Measurements from ENCODE around the gene CDH13. TPM values are rescaled to one million over a fixed set of nuclear protein-coding genes. Genes with fewer than 3 reads are reported as not detected.

The CDH13 gene
- total and polyA plus RNA-seq, 2 donors (not counting 3 experiments of a cell fraction or from before 2014, with no cell fraction given) = 96.6 to 124 TPM

GRCh38 chr16:82972331-82972919 is 345.7 kb downstream of the CDH13 start:
- no peak for FAIRE-seq
- no peak overlapping the region for H3K4me2 ChIP-seq (ENCODE audit: insufficient read depth, low read length)
- no peaks in the 10 kb centered on the region for H3K79me2 ChIP-seq (ENCODE audit: control insufficient read depth, insufficient read depth, low read length)
- ChIA-PET CTCF (no interaction called here), POLR2A (no interaction called here)
- no peaks in the 10 kb centered on the region for H3K9me1 ChIP-seq (replicated peaks; ENCODE audit: control insufficient read depth, extremely low read depth, insufficient read depth, low read length)
- no TSS peak for BruUV-seq (replicated peaks)
- H2AFZ ChIP-seq (ENCODE audit: low read depth, low read length) = no peak overlapping the region
- H4K20me1 ChIP-seq (replicated peaks; ENCODE audit: control insufficient read depth, extremely low read depth, insufficient read depth, low read length) = no peaks in the 10 kb centered on the region
- no peaks in the 10 kb centered on the region for H3K27me3 ChIP-seq (ENCODE audit: control insufficient read depth in 2 of 2, insufficient read depth in 2 of 2, low read length in 2 of 2)
- no peaks in the 10 kb centered on the region for H3K4me1 ChIP-seq (ENCODE audit: control insufficient read depth, extremely low read depth, insufficient read depth, low read length)
- TF ChIP-seq EZH2 (IDR thresholded peaks at IDR 0.05; ENCODE audit: borderline replicate concordance, low read depth, low read length, severe bottlenecking) (no peak), MYC (IDR thresholded peaks at IDR 0.05; ENCODE audit: low read depth, low read length) (no peak), FOS (IDR thresholded peaks at IDR 0.05; ENCODE audit: borderline replicate concordance, insufficient read depth, low read length) (no peak)
- TF ChIP-seq, protein P1, sequence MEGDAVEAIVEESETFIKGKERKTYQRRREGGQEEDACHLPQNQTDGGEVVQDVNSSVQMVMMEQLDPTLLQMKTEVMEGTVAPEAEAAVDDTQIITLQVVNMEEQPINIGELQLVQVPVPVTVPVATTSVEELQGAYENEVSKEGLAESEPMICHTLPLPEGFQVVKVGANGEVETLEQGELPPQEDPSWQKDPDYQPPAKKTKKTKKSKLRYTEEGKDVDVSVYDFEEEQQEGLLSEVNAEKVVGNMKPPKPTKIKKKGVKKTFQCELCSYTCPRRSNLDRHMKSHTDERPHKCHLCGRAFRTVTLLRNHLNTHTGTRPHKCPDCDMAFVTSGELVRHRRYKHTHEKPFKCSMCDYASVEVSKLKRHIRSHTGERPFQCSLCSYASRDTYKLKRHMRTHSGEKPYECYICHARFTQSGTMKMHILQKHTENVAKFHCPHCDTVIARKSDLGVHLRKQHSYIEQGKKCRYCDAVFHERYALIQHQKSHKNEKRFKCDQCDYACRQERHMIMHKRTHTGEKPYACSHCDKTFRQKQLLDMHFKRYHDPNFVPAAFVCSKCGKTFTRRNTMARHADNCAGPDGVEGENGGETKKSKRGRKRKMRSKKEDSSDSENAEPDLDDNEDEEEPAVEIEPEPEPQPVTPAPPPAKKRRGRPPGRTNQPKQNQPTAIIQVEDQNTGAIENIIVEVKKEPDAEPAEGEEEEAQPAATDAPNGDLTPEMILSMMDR (IDR thresholded peaks at IDR 0.05; ENCODE audit: extremely low read depth in 1 of 2, insufficient read depth in 1 of 2, low read depth in 1 of 2, low read length in 2 of 2) = no peak
- H3K9me3 ChIP-seq (replicated peaks; ENCODE audit: control insufficient read depth, insufficient read depth, low read length) = no peaks in the 10 kb centered on the region
- DNase-seq (ENCODE audit: low read depth, low spot score) = no peak
- H3K27ac ChIP-seq (ENCODE audit: insufficient read depth, low read depth, low read length) = no peak overlapping the region
- H3K9ac ChIP-seq (replicated peaks; ENCODE audit: extremely low read depth, insufficient read depth, low read length) = no peak overlapping the region
- intact Hi-C loops (cut with micrococcal nuclease) (no loop called here), dilution Hi-C loops (cut with MboI; ENCODE audit: extremely low pct_ligation_motif_present, low sequenced_read_pairs) (no loop called here)
- no peak overlapping the region for H3K4me3 ChIP-seq (replicated peaks in 1 of 3; ENCODE audit: insufficient read depth in 1 of 3, low read depth in 1 of 3, low read length in 3 of 3)
- H3K36me3 ChIP-seq (ENCODE audit: control insufficient read depth in 2 of 2, extremely low read depth in 1 of 2, insufficient read depth in 2 of 2, low read length in 2 of 2) = no peaks in the 10 kb centered on the region

Data from endothelial cell of umbilical vein (primary cell).